ENCODE measurements around the gene DRC7.

DNA sequence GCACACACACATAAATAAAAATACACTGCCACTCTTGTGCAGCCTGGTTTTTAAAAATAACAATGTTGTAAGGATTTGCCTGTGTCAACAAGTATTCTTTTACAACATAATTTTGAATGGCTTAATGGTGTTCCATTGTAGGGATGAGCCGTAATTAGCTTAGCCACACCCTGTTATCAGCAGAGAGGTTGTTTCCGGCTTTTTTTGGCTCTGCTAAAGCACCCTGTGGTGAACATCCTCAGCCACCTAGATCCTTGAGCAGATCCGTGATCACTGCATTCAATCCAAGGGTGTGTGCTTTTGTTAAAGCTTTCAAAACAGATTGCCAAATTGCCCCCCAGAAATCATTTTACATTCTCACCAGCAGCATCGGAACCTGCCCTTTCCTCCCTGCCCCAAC lies 47.9 kb downstream of the DRC7 start:
- TF ChIP-seq HNF4G (IDR thresholded peaks at IDR 0.05) (no peak), GABPA (IDR thresholded peaks at IDR 0.05 in 1 of 2, conservative IDR thresholded peaks at IDR 0.05 in 1 of 2) (no peak), RXRA (IDR thresholded peaks at IDR 0.05) (no peak)
- TF ChIP-seq, protein P1, sequence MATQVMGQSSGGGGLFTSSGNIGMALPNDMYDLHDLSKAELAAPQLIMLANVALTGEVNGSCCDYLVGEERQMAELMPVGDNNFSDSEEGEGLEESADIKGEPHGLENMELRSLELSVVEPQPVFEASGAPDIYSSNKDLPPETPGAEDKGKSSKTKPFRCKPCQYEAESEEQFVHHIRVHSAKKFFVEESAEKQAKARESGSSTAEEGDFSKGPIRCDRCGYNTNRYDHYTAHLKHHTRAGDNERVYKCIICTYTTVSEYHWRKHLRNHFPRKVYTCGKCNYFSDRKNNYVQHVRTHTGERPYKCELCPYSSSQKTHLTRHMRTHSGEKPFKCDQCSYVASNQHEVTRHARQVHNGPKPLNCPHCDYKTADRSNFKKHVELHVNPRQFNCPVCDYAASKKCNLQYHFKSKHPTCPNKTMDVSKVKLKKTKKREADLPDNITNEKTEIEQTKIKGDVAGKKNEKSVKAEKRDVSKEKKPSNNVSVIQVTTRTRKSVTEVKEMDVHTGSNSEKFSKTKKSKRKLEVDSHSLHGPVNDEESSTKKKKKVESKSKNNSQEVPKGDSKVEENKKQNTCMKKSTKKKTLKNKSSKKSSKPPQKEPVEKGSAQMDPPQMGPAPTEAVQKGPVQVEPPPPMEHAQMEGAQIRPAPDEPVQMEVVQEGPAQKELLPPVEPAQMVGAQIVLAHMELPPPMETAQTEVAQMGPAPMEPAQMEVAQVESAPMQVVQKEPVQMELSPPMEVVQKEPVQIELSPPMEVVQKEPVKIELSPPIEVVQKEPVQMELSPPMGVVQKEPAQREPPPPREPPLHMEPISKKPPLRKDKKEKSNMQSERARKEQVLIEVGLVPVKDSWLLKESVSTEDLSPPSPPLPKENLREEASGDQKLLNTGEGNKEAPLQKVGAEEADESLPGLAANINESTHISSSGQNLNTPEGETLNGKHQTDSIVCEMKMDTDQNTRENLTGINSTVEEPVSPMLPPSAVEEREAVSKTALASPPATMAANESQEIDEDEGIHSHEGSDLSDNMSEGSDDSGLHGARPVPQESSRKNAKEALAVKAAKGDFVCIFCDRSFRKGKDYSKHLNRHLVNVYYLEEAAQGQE (IDR thresholded peaks at IDR 0.05), result no peak
- TF ChIP-seq, protein P2, sequence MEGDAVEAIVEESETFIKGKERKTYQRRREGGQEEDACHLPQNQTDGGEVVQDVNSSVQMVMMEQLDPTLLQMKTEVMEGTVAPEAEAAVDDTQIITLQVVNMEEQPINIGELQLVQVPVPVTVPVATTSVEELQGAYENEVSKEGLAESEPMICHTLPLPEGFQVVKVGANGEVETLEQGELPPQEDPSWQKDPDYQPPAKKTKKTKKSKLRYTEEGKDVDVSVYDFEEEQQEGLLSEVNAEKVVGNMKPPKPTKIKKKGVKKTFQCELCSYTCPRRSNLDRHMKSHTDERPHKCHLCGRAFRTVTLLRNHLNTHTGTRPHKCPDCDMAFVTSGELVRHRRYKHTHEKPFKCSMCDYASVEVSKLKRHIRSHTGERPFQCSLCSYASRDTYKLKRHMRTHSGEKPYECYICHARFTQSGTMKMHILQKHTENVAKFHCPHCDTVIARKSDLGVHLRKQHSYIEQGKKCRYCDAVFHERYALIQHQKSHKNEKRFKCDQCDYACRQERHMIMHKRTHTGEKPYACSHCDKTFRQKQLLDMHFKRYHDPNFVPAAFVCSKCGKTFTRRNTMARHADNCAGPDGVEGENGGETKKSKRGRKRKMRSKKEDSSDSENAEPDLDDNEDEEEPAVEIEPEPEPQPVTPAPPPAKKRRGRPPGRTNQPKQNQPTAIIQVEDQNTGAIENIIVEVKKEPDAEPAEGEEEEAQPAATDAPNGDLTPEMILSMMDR (IDR thresholded peaks at IDR 0.05; ENCODE audit: low read depth, low read length, missing input control), result no peak
- TF ChIP-seq, protein P3, sequence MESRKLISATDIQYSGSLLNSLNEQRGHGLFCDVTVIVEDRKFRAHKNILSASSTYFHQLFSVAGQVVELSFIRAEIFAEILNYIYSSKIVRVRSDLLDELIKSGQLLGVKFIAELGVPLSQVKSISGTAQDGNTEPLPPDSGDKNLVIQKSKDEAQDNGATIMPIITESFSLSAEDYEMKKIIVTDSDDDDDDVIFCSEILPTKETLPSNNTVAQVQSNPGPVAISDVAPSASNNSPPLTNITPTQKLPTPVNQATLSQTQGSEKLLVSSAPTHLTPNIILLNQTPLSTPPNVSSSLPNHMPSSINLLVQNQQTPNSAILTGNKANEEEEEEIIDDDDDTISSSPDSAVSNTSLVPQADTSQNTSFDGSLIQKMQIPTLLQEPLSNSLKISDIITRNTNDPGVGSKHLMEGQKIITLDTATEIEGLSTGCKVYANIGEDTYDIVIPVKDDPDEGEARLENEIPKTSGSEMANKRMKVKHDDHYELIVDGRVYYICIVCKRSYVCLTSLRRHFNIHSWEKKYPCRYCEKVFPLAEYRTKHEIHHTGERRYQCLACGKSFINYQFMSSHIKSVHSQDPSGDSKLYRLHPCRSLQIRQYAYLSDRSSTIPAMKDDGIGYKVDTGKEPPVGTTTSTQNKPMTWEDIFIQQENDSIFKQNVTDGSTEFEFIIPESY (IDR thresholded peaks at IDR 0.05), result no peak
- TF ChIP-seq, protein P4, sequence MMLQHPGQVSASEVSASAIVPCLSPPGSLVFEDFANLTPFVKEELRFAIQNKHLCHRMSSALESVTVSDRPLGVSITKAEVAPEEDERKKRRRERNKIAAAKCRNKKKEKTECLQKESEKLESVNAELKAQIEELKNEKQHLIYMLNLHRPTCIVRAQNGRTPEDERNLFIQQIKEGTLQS (IDR thresholded peaks at IDR 0.05), result no peak
